Forelimb muscle (tissue), 1 donor: ENCODE results near the gene MAP2K7. TPM values are rescaled to one million over a fixed set of nuclear protein-coding genes. Genes with fewer than 3 reads are reported as not detected.
"Not testable (repeated sequence)": the region's sequence is repeated elsewhere in the genome, so short reads cannot be mapped to it uniquely, and the experiment has no call there.

Experiments used
- DNase-seq: peaks from one replicate; pipeline ENCODE4 v3.0.0-alpha.2; 2013; ENCODE audit warnings: low read depth
- polyA plus RNA-seq: library from polyadenylated mRNA; unstranded; fragments of 120-200 nt; gene quantifications from one replicate; pipeline ENCODE4 v1.2.1, GENCODE V29; 2013; ENCODE audit not compliant: insufficient read length

Gene MAP2K7
- polyA plus RNA-seq, 1 donor: 23.3 TPM

DNA sequence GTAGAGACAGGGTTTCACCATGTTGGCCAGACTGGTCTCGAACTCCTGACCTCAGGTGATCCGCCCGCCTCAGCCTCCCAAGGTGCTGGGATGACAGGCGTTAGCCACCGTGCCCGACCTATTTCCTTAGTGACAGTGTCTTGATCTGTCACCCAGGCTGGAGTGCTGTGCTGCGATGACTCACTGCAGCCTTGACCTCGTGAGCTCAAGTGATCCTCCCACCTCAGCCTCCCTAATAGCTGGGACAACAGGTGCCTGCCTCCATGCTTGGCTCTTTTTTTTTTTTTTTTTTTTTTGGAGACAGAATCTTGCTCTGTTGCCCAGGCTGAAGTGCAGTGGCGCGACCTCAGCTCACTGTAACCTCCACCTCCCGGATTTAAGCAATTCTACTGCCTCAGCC lies 26.4 kb downstream of the MAP2K7 start:
- not testable (repeated sequence) for DNase-seq

DNA sequence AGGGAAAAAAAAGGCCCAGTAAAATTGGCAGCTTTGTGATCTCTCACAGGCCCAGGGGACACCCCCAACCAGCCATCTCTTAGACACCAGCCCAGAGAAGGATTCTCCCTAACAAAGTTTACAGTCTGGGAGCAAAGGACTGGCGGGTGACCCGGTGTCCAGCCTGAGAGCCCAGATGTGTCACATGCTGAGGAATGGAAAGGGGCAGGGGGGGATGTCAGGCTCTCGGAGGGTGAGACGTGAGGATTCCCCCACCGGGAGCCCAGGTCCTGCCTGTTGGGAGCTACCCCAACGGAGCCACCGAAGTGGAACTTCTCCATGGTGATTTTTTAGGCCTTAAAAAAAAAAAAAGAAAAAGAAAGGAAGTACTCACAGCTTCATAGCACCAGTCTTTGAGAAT lies 27.1 kb downstream of the MAP2K7 start:
- DNase-seq: no peak

GRCh38 chr19:7931221-7932061 lies 27.8 kb downstream of the MAP2K7 start:
- DNase-seq: no peak

GRCh38 chr19:7932276-7932929 lies 28.7 kb downstream of the MAP2K7 start:
- no peak for DNase-seq

- no peak for DNase-seq
Measured at GRCh38 chr19:7932930-7933300, 29.2 kb downstream of the MAP2K7 start.

DNA sequence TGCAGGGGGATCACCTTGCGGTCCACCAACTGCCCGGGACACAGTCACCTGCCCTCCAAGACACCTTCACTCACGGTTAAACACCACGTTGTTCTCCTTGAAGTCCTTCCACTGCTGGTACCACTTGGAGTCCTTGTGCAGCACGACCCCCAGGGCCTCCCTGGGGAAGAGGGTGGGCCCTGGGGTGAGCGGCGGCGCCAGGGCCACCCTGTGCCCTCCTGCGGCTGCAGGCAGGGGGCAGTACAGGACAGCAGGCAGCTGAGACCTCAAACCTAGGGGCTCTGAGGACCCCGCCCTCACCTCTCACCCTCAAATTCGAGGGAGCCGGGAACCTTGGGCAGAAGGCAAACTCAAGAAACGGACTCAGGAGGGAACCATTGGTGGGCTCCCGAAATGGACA lies 29.7 kb downstream of the MAP2K7 start:
- DNase-seq: no peak

DNA sequence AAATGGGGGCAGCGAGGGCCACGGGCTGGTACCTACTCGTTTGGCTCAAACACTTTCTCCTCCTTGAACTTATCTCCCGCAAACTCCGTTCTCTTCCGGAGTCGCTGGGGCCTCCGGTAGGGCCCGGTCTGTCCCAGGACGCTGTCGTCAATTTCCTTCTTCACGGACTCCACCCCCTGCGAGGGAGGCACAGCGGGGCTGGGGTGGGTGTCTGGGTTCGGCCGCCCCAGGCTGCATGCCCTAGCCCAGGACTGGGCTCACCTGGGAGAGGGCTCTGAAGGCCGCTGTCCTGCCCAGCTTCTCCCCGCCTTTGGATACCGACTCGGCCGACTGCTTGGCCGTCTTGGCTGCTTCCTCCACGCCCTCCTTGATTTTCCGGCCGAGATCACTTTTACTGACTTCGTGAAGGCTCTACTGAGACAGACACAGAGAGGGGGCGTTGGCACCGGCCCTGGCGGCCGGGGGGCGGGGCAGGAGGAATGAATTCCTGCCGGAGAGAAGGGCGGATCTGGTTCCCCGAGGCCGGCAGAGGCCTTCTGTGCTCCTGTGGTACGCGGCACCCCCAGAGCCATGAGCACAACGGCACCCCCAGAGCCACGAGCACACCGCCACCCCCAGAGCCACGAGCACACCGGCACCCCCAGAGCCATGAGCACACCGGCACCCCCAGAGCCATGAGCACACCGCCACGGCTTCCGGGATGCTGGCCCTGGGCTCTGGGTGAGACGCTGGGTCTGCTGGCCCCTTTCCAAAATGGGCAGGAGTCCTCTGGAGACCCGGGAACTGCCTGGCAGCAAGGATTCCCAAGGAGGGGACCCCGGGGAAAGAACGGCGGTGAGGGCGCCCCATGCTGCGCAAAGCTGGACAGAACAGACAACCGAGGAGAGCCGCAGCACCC lies 30.4 kb downstream of the MAP2K7 start:
- no peak for DNase-seq

DNA sequence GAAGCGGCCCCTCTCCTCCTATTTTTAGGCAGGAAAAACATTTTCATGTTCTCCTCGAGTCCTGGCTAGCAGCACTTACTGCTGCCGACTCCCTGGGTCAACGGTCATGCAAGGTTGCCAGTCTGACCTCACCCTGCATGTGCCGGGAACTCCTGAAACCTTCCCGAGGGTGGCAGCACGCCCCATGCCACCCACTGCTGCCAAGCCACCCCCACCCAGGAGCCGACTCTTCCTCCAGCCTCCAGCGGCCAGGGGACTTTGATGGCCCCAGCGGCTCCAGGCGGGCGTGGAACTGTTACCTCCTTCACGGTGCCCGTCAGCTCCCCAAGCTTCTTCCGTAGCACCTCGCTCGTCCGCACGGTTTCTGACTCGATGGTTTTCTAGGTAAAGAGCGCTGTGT lies 31.1 kb downstream of the MAP2K7 start:
- DNase-seq: no peak

DNA sequence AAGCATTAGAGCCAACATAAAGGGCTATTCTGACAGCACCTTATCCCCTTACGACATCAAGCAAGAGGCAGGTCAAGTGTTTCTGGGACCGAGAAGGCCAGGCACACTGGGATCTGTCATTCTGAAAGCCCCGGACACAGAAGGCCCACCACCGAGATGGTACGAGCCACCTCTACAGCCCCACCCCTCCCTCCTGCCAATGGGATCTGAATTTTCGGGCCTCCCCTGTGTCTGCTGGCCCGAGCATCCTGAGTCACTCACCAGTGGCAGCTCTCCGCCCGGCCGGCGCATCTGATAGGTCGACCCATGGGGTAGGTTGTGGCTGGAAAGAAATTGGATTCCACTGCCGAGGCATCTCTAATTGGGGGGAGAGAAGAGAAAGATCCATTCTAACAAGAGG lies 37.2 kb downstream of the MAP2K7 start:
- no peak for DNase-seq

- no peak for DNase-seq
Measured at GRCh38 chr19:7941895-7942596, 38.4 kb downstream of the MAP2K7 start.

DNA sequence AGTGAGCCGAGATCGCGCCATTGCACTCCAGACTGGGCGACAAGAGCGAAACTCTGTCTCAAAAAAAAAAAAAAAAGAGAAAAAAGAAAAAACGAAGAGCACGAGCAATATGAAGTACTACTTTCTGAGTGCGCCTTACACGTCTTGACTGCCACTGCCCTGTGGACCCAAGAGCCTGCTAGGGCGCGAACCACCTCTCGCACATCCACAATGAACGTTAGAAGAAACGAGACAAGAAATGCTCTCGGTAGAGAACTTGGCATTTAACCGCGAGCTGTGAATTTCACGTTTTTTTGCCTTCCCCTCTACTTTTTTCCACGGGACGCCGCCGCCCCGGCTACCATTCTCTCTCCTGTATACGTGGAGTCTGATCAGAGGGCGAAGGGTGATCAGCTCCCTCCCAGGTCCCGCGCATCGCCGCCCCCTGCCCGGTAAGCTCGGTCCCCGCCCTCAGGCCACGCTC lies 39.3 kb downstream of the MAP2K7 start:
- DNase-seq: no peak

DNA sequence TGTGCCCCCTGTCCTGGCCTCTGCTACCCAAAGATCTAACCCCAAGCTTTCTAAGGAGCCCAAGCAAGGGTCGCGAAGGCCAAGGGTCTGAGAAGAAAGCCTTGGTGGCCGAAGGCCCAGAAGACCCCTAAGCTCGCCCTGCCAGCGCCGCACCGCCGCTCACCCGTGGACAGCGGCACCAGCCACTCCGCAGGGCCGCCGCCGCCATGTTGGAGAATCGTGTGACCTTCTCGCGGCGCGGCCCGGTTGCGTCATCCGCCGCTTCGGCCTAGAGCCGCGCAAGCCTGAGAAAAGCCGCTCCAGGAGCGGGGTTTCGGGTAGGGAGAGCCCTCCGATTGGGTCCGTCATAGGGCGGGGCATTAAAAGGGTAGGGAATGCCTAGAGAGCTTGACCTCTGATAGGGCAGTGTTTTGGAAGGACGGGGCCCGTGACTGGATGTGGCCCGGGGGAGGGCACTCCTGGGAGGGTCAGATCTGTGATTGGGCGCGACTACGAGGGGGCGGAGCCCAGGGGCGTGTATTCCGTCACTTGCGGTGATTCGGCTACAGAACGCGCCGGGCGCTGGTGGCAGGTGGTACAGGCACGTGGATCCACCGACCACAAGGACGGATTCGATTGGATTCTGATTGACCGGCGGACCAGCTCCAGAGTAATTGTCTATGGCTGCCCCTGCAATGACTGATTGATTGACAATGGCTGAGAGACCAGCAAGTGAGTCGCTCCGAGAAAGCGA lies 39.9 kb downstream of the MAP2K7 start, which contains the start of gene TIMM44:
Gene TIMM44, minus strand, starts transcription at position 223 of the 733 bp plus-strand sequence. Its CDS starts 15 bp downstream, at position 208.
- DNase-seq: peak; percentile 98

DNA sequence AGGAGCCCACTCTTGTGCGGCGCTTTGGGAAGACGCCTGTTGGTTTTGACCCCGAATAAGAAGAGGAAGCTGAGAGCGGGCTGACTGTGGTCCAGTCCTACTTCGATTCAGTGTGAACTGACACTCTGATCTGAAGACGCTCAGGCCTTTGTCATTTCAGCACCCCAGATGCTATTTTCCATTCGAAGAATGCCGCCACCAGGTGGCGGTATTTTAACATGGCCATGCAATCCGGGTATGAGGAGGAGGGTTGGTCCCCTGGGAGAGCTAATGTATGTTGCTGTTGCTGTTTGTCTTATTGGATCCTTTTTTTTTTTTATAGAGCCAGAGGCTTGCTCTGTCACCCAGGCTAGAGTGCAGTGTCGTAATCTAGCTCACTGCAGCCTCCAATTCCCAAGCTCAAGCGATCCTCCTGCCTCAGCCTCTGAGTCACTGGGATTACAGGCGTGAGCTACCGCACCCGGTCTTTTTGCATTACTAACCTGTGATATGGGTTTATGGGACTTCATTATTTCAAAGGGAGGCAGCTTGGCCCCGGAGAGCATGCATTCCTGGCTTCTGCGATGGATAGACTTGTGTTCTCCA lies 40.6 kb downstream of the MAP2K7 start:
- DNase-seq: peak; percentile 90

- no peak for DNase-seq
Measured at GRCh38 chr19:7947939-7948338, 44.3 kb downstream of the MAP2K7 start.

- DNase-seq: no peak
Measured at GRCh38 chr19:7953060-7953459, 49.4 kb downstream of the MAP2K7 start.

DNA sequence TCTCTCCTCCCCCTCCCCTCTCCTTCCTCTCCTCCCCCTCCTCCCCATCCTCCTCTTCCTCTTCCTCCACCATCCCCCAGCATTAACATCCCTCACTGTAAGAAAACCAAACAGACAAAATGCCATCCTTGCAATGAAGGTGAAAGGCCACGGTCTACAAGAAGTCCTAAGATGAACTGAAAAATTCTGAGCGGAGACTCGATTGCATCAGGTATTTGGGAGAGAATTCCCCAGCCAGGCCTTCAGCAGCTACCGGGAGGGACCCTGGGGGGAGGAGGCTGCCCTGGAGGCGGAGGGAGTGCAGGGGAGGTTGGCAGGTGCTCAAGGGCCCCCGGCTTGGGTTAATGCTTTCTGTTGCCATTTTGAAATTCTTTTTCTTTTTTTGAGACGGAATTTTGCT lies 49.9 kb downstream of the MAP2K7 start:
- DNase-seq: no peak

- DNase-seq: no peak
Measured at GRCh38 chr19:7955696-7956095, 52.0 kb downstream of the MAP2K7 start.

- no peak for DNase-seq
Measured at GRCh38 chr19:7959211-7959610, 55.5 kb downstream of the MAP2K7 start.

- not testable (repeated sequence) for DNase-seq
Measured at GRCh38 chr19:7961082-7961481, 57.4 kb downstream of the MAP2K7 start.

- no peak for DNase-seq
Measured at GRCh38 chr19:7961920-7962626, 58.4 kb downstream of the MAP2K7 start.
